Kasumi-1 (cell line): ENCODE measurements around the gene ABHD10.
A peak's percentile ranks its signal among the peaks of the same experiment; 100 is the strongest.

Experiments
- DNase-seq, 2 experiments: peaks; one replicate each; lab custom pipeline; 2025; lab: John Stamatoyannopoulos, UW

The ABHD10 gene

GRCh38 chr3:111978583-111979433 lies at the start of gene ABHD10:
Gene ABHD10, plus strand, starts transcription at chr3:111979026. Its CDS starts 36 bp downstream, at chr3:111979062.
- peak; percentile 93 to 94 for DNase-seq

GRCh38 chr3:111929484-111929883 lies 49.3 kb upstream of the ABHD10 start:
- DNase-seq, result no peak

GRCh38 chr3:111932946-111933345 lies 45.9 kb upstream of the ABHD10 start:
- no peak for DNase-seq

GRCh38 chr3:111936191-111936841 lies 42.5 kb upstream of the ABHD10 start:
- no peak for DNase-seq

GRCh38 chr3:111936967-111937366 lies 41.9 kb upstream of the ABHD10 start:
- no peak for DNase-seq

GRCh38 chr3:111937871-111938270 lies 41.0 kb upstream of the ABHD10 start:
- DNase-seq, result no peak

GRCh38 chr3:111939873-111940272 lies 39.0 kb upstream of the ABHD10 start:
- no peak for DNase-seq

GRCh38 chr3:111943533-111943932 lies 35.3 kb upstream of the ABHD10 start:
- no peak for DNase-seq

- DNase-seq, result no peak
These were observed 34.5 kb upstream of the ABHD10 start for GRCh38 chr3:111944372-111944771.

GRCh38 chr3:111947231-111947630 lies 31.6 kb upstream of the ABHD10 start:
- no peak for DNase-seq

GRCh38 chr3:111948786-111949185 lies 30.0 kb upstream of the ABHD10 start:
- no peak for DNase-seq

GRCh38 chr3:111949712-111950111 lies 29.1 kb upstream of the ABHD10 start:
- DNase-seq, result no peak

- no peak for DNase-seq
These were observed 27.8 kb upstream of the ABHD10 start for GRCh38 chr3:111951032-111951431.

- no peak for DNase-seq
These were observed 26.7 kb upstream of the ABHD10 start for GRCh38 chr3:111952086-111952485.

GRCh38 chr3:111952866-111953450 lies 25.9 kb upstream of the ABHD10 start:
- DNase-seq, result no peak

GRCh38 chr3:111954228-111954990 lies 24.4 kb upstream of the ABHD10 start:
- no peak for DNase-seq

GRCh38 chr3:111955876-111956275 lies 22.9 kb upstream of the ABHD10 start:
- DNase-seq, result no peak

- no peak for DNase-seq
These were observed 22.4 kb upstream of the ABHD10 start for GRCh38 chr3:111956449-111956848.

- no peak for DNase-seq
These were observed 21.7 kb upstream of the ABHD10 start for GRCh38 chr3:111956995-111957734.

GRCh38 chr3:111961461-111962164 lies 17.2 kb upstream of the ABHD10 start:
- DNase-seq, result no peak

GRCh38 chr3:111963424-111963823 lies 15.4 kb upstream of the ABHD10 start:
- no peak for DNase-seq
